ENCODE data around the gene CARD19. TPM values are rescaled to one million over a fixed set of nuclear protein-coding genes. Genes with fewer than 3 reads are reported as not detected.
"Not testable (repeated sequence)": the region's sequence is repeated elsewhere in the genome, so short reads cannot be mapped to it uniquely, and the experiment has no call there.

The CARD19 gene
- total and polyA plus RNA-seq, 11 donors: 24.2 to 46.2 (median 30.5) TPM

DNA sequence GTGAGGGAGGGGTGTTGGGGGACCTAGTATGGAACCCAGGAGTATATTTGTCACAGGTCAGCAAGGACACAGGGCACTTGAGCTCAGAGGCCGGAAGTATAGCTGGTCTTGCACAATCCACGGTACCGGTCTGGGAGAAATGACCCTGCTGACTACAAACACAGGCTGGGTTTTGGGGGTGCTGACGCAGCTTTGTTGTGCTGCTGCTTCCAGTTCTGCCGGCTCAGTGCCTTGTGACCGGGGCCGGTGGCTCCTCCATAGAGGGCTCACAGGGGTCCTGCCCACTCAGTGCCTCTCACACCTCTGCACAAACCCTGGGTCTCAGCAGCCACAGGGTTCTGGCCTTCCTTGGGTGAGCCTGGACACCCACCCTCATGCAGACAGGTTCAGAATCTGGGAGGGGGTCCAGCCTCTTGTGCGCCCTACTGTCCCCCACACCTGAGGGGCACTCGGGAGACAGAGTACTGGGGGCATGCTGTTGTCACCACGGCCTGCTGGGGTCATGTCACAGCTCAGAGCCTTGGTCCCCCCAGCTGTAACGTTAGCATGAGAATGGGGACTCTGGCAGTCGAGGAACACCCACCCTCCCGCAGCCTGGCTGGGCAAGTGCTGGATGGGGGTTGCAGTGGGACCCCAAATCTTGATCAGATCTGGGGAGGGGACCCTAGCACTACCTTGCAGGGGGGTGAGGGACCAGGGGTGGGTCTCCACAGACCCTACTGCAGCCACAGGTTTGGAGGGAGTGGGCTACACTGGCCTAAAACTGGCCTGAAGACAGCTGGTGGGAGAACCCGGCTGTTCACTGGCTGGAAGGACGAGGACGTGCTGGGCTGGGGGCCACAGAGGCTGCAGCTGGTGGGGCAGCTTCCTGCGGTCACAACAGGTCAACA is 20.3 kb downstream of the CARD19 start:
- intact Hi-C loops (cut with DNase I): no loop called here
- 67 to 76% (median 69%) methylated on average over 17 of the region's 17 CpGs for WGBS, 4 donors
- Histone ChIP-seq H3K27ac (peak overlapping the region in 8 of 12 donors; percentile 38 to 88 (median 50)), H3K27me3 (no peaks in the 10 kb centered on the region), H3K4me3 (no peak overlapping the region), H3K9me3 (no peaks in the 10 kb centered on the region), H3K4me1 (peaks cover 0 to 74% (median 18%) of the 10 kb centered on the region in 12 donors), H3K36me3 (peaks cover 0 to 31% (median 15%) of the 10 kb centered on the region in 9 donors)
- peak; percentile 73 to 86 (median 82) for DNase-seq
- ATAC-seq: peak; percentile 16 to 62 (median 56)
- no peak for TF ChIP-seq POLR2A (IDR thresholded peaks at IDR 0.05)

DNA sequence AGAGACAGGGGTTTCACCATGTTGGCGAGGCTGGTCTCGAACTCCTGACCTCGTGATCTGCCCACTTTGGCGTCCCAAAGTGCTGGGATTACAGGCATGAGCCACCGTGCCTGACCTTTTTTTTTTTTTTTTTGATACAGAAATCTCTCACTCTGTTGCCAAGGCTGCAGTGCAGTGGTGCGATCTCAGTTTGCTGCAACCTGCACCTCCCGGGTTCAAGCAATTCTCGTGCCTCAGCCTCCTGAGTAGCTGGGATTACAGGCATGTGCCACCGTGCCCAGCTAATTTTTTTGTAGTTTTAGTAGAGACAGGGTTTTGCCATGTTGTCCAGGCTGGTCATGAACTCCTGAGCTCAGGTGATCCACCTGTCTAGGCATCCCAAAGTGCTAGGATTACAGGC is 21.5 kb downstream of the CARD19 start:
- H3K27me3 ChIP-seq; H3K4me3 ChIP-seq; H3K27ac ChIP-seq; ATAC-seq; H3K9me3 ChIP-seq; intact Hi-C loops (cut with DNase I): not testable (repeated sequence)
- H3K4me1 ChIP-seq: peaks cover 0 to 65% (median 18%) of the 10 kb centered on the region in 12 donors
- WGBS, 4 donors: 87 to 92% (median 92%) methylated on average over 9 of the region's 9 CpGs
- DNase-seq: peak in 1 of 5 donors; percentile 4
- H3K36me3 ChIP-seq: peaks cover 0 to 29% (median 22%) of the 10 kb centered on the region in 9 donors

DNA sequence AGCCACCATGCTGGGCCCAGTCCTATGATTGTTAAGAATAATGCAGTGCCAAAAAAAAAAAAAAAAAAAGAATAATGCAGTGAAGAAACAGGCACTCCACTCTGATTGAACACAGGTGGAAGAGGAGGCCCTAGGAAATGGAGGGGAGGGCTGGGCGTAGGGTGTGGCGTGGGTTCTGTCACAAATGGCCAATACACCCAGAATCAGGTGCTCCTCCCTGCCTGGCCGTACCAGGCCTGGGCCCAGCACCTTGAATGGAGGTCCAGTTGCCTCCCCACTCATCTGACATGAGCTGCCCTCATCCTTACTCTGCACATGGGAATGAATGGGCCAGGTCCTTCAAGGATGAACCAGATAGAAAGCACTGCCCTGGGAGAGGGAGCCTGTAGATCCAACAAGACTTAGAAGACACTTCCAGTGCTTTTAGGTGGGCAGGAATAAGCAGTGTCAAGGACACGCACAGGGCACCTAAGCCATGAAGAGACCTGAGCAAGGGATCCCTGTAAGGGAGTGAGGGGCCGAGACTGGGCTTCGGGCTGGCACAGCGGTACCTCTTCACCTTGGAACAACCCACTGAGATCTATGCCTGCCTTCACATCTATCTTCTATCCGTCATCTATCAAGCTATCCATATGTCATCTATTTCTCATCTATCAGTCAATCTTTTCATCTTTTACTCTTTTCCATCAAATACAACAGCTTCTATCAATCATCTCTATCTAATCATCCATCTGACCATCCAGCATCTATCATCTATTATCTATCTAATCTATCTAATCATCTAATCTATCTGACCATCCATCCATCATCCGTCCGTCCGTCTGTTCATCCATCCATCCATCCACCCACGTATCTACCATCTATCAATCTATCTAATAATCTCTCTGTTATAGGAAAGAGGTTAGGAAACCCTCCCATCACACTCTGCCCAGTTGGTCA is 22.2 kb downstream of the CARD19 start:
- no peak for TF ChIP-seq POLR2A (IDR thresholded peaks at IDR 0.05)
- TF ChIP-seq, protein P1, sequence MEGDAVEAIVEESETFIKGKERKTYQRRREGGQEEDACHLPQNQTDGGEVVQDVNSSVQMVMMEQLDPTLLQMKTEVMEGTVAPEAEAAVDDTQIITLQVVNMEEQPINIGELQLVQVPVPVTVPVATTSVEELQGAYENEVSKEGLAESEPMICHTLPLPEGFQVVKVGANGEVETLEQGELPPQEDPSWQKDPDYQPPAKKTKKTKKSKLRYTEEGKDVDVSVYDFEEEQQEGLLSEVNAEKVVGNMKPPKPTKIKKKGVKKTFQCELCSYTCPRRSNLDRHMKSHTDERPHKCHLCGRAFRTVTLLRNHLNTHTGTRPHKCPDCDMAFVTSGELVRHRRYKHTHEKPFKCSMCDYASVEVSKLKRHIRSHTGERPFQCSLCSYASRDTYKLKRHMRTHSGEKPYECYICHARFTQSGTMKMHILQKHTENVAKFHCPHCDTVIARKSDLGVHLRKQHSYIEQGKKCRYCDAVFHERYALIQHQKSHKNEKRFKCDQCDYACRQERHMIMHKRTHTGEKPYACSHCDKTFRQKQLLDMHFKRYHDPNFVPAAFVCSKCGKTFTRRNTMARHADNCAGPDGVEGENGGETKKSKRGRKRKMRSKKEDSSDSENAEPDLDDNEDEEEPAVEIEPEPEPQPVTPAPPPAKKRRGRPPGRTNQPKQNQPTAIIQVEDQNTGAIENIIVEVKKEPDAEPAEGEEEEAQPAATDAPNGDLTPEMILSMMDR (IDR thresholded peaks at IDR 0.05): no peak
- no peak for ATAC-seq
- H3K9me3 ChIP-seq: no peaks in the 10 kb centered on the region
- WGBS, 4 donors: 94 to 97% (median 95%) methylated on average over 12 of the region's 12 CpGs
- intact Hi-C loops (cut with DNase I): loop anchor here in 1 of 10 donors (2.0 kb wide), 1 partner anchor 21 kb away; no protein-coding TSS in a partner anchor
- no peak overlapping the region for H3K27ac ChIP-seq
- H3K4me3 ChIP-seq: no peak overlapping the region
- H3K36me3 ChIP-seq: peaks cover 0 to 30% (median 18%) of the 10 kb centered on the region in 9 donors
- no peaks in the 10 kb centered on the region for H3K27me3 ChIP-seq
- H3K4me1 ChIP-seq: peaks cover 0 to 59% (median 18%) of the 10 kb centered on the region in 12 donors
- DNase-seq: peak in 4 of 5 donors; percentile 4 to 37 (median 18)

DNA sequence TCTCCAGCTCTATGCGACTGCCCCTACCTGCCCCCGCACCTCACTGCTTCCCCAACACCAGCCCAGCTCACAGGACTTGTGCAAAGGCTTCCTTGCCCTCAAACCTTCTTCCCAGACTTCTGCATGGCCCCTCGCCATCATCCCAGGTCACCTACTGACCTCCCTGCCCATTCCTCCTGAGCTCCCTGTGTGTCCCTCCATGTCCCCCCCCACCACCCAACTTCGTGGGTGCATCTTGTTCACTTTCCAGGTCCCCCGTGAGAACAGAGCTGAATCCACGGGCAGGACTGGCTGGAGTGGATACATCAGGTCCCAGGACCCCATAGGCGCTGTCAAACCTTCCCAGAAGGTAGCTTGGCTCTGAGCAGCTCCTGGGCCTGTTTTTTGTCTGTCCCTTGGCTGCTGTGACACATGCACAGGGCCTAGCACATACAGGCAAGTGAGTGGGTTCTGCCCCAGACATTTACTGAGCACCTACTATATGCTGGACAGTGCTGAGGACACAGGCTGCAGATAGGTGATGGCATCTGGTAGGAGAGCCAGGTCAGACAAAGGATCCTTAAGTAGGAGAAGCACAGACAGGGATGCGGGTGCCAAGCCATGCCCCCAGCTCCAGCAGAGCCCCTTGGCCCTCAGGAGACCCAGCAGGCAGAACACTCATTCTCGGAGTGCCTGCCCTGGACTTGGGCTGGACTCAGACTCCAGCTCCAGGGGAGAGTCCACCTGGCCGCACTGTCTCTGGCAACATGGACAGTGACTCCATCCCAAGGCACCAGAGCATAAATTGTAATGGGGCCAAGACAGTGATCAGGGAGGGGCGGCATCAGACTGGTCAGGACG is 23.1 kb downstream of the CARD19 start:
- Histone ChIP-seq H3K36me3 (peaks cover 0 to 32% (median 23%) of the 10 kb centered on the region in 9 donors), H3K27me3 (no peaks in the 10 kb centered on the region), H3K4me1 (peaks cover 0 to 62% (median 18%) of the 10 kb centered on the region in 12 donors), H3K9me3 (no peaks in the 10 kb centered on the region), H3K27ac (peak overlapping the region in 8 of 12 donors; percentile 30 to 90 (median 54)), H3K4me3 (no peak overlapping the region)
- ATAC-seq (no peak), DNase-seq (peak in 4 of 5 donors; percentile 6 to 46 (median 23))
- TF ChIP-seq, protein P1 (IDR thresholded peaks at IDR 0.05): no peak
- TF ChIP-seq POLR2A (IDR thresholded peaks at IDR 0.05): no peak
- WGBS, 4 donors: 92 to 93% (median 92%) methylated on average over 11 to 12 of the region's 12 CpGs
- intact Hi-C loops (cut with DNase I): loop anchor here in 1 of 10 donors (2.0 kb wide), 1 partner anchor 20 kb away; no protein-coding TSS in a partner anchor

All from heart left ventricle (tissue), 16 donors.